Loucy (cell line): ENCODE measurements around the gene GLOD4.

Source experiments
- H2AFZ ChIP-seq: fragments of 200-600 bp; sonication (generic); 2 replicates; pipeline ENCODE4 v1.6.0; 2016; ENCODE audit warnings: antibody characterized with exemption, mild to moderate bottlenecking, low read length, moderate library complexity
- H3F3A ChIP-seq: fragments of 200-600 bp; 2 replicates; pipeline ENCODE4 v1.6.0; 2016; ENCODE audit warnings: antibody characterized with exemption, low read depth, mild to moderate bottlenecking
- H3K27me3 ChIP-seq: fragments of 200-600 bp; sonication (generic); 2 replicates; pipeline ENCODE4 v1.6.1; 2014; ENCODE audit warnings: low read length, mild to moderate bottlenecking; ENCODE audit not compliant: insufficient read depth, poor library complexity, severe bottlenecking
- H3K36me3 ChIP-seq: fragments of 200-600 bp; sonication (generic); 2 replicates; pipeline ENCODE4 v1.6.1; 2016; ENCODE audit warnings: low read length; ENCODE audit not compliant: insufficient read depth
- H3K4me1 ChIP-seq: fragments of 200-600 bp; sonication (generic); 2 replicates; pipeline ENCODE4 v1.5.1; 2014; ENCODE audit warnings: low read length, mild to moderate bottlenecking; ENCODE audit not compliant: insufficient read depth, poor library complexity, severe bottlenecking
- H3K4me2 ChIP-seq: fragments of 200-600 bp; sonication (generic); 2 replicates; pipeline ENCODE4 v1.6.0; 2014; ENCODE audit warnings: antibody characterized with exemption, low read length, low read depth, mild to moderate bottlenecking; ENCODE audit not compliant: poor library complexity, severe bottlenecking
- H3K4me3 ChIP-seq: fragments of 200-600 bp; sonication (generic); 2 replicates; pipeline ENCODE4 v1.5.1; 2014; ENCODE audit warnings: low read length, mild to moderate bottlenecking, mixed read lengths; ENCODE audit not compliant: poor library complexity, severe bottlenecking
- H3K79me2 ChIP-seq: fragments of 200-600 bp; sonication (generic); 2 replicates; pipeline ENCODE4 v1.6.1; 2014; ENCODE audit warnings: low read length; ENCODE audit not compliant: insufficient read depth
- H3K9ac ChIP-seq: fragments of 200-600 bp; sonication (generic); 2 replicates; pipeline ENCODE4 v1.6.0; 2014; ENCODE audit warnings: mild to moderate bottlenecking, low read depth, low read length, moderate library complexity; ENCODE audit not compliant: poor library complexity, severe bottlenecking
- H3K9me2 ChIP-seq: fragments of 200-600 bp; sonication (generic); replicated peaks from 2 replicates; pipeline ENCODE4 v1.6.1; 2016; ENCODE audit warnings: low read depth, low read length, mixed read lengths
- H3K9me3 ChIP-seq: fragments of 200-600 bp; sonication (generic); 2 replicates; pipeline ENCODE4 v1.6.1; 2014; ENCODE audit warnings: mild to moderate bottlenecking, antibody characterized with exemption, low read length, low read depth; ENCODE audit not compliant: insufficient read depth
- H4K20me1 ChIP-seq: fragments of 200-600 bp; sonication (generic); 2 replicates; pipeline ENCODE4 v1.6.0; 2014; ENCODE audit warnings: antibody characterized with exemption, low read length, mild to moderate bottlenecking; ENCODE audit not compliant: insufficient read depth, poor library complexity, severe bottlenecking
- EZH2phosphoT487 ChIP-seq: fragments of 200-600 bp; IDR thresholded peaks from 2 replicates; pipeline ENCODE4 v1.6.1; 2018; ENCODE audit warnings: antibody characterized with exemption, mild to moderate bottlenecking, moderate library complexity, borderline replicate concordance
- TF ChIP-seq, protein P1 (sequence below): fragments of 200-600 bp; sonication (generic); conservative IDR thresholded peaks from 2 replicates; pipeline ENCODE4 v1.5.1; 2014; ENCODE audit warnings: mild to moderate bottlenecking, antibody characterized with exemption, low read length

The GLOD4 gene

GRCh38 chr17:819251-819650, 37.2 kb upstream of the GLOD4 start:
- Histone ChIP-seq H3K9me2 (no peaks in the 10 kb centered on the region), H3K9me3 (peaks cover 3% of the 10 kb centered on the region; the same call in 1 of the 2 replicates)

GRCh38 chr17:814371-814770, 32.3 kb upstream of the GLOD4 start:
- H3F3A ChIP-seq: no peaks in the 10 kb centered on the region
- H3K4me3 ChIP-seq: no peak overlapping the region
- no peak for TF ChIP-seq EZH2phosphoT487
- TF ChIP-seq, protein P1, sequence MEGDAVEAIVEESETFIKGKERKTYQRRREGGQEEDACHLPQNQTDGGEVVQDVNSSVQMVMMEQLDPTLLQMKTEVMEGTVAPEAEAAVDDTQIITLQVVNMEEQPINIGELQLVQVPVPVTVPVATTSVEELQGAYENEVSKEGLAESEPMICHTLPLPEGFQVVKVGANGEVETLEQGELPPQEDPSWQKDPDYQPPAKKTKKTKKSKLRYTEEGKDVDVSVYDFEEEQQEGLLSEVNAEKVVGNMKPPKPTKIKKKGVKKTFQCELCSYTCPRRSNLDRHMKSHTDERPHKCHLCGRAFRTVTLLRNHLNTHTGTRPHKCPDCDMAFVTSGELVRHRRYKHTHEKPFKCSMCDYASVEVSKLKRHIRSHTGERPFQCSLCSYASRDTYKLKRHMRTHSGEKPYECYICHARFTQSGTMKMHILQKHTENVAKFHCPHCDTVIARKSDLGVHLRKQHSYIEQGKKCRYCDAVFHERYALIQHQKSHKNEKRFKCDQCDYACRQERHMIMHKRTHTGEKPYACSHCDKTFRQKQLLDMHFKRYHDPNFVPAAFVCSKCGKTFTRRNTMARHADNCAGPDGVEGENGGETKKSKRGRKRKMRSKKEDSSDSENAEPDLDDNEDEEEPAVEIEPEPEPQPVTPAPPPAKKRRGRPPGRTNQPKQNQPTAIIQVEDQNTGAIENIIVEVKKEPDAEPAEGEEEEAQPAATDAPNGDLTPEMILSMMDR: no peak
- H3K27me3 ChIP-seq: no peaks in the 10 kb centered on the region
- H4K20me1 ChIP-seq: no peaks in the 10 kb centered on the region
- H3K4me2 ChIP-seq: no peak overlapping the region
- H2AFZ ChIP-seq: no peak overlapping the region
- H3K9me3 ChIP-seq: no peaks in the 10 kb centered on the region; the same call in 1 of the 2 replicates
- H3K36me3 ChIP-seq: no peaks in the 10 kb centered on the region
- no peaks in the 10 kb centered on the region for H3K79me2 ChIP-seq
- H3K9ac ChIP-seq: no peak overlapping the region
- no peaks in the 10 kb centered on the region for H3K4me1 ChIP-seq
- H3K9me2 ChIP-seq: no peaks in the 10 kb centered on the region

More at GRCh38 chr17:819251-819650, 37.2 kb upstream of the GLOD4 start:
- Histone ChIP-seq H3K9ac (no peak overlapping the region), H3K4me3 (no peak overlapping the region), H3F3A (no peaks in the 10 kb centered on the region), H3K36me3 (no peaks in the 10 kb centered on the region), H3K79me2 (no peaks in the 10 kb centered on the region), H3K4me2 (no peak overlapping the region), H3K27me3 (no peaks in the 10 kb centered on the region), H2AFZ (no peak overlapping the region), H3K4me1 (no peaks in the 10 kb centered on the region), H4K20me1 (no peaks in the 10 kb centered on the region)
- TF ChIP-seq, protein P1: no peak
- no peak for TF ChIP-seq EZH2phosphoT487

GRCh38 chr17:812638-813204, 30.6 kb upstream of the GLOD4 start:
- no peak overlapping the region for H3K4me3 ChIP-seq
- H3F3A ChIP-seq: no peaks in the 10 kb centered on the region
- H3K27me3 ChIP-seq: no peaks in the 10 kb centered on the region
- H4K20me1 ChIP-seq: no peaks in the 10 kb centered on the region
- H3K36me3 ChIP-seq: no peaks in the 10 kb centered on the region
- H3K9ac ChIP-seq: no peak overlapping the region
- no peaks in the 10 kb centered on the region for H3K79me2 ChIP-seq
- no peak overlapping the region for H3K4me2 ChIP-seq
- H2AFZ ChIP-seq: no peak overlapping the region
- TF ChIP-seq EZH2phosphoT487: no peak
- TF ChIP-seq, protein P1: no peak
- H3K4me1 ChIP-seq: no peaks in the 10 kb centered on the region
- no peaks in the 10 kb centered on the region; the same call in 1 of the 2 replicates for H3K9me3 ChIP-seq
- no peaks in the 10 kb centered on the region for H3K9me2 ChIP-seq
